ENCODE data around the gene DSN1.

DNA sequence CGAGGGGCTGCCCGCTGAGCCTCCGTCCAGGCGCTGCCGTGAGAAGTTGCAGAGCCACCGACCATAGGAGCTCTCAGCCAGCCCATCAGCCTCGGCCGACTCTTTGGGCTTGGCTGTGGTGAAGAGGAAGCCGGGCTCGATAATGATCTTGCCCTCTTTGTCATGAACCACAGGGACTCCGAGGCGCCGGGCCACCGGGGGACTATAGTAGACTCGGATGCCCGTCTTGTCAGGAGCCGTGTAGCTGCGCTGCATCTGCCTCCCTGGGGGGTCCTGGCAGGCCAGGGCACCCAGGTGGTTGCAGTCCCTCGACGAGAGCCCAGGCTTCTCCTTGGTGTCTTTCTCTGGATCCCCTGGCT lies 20.5 kb upstream of the DSN1 start:
- TF ChIP-seq, protein P1, sequence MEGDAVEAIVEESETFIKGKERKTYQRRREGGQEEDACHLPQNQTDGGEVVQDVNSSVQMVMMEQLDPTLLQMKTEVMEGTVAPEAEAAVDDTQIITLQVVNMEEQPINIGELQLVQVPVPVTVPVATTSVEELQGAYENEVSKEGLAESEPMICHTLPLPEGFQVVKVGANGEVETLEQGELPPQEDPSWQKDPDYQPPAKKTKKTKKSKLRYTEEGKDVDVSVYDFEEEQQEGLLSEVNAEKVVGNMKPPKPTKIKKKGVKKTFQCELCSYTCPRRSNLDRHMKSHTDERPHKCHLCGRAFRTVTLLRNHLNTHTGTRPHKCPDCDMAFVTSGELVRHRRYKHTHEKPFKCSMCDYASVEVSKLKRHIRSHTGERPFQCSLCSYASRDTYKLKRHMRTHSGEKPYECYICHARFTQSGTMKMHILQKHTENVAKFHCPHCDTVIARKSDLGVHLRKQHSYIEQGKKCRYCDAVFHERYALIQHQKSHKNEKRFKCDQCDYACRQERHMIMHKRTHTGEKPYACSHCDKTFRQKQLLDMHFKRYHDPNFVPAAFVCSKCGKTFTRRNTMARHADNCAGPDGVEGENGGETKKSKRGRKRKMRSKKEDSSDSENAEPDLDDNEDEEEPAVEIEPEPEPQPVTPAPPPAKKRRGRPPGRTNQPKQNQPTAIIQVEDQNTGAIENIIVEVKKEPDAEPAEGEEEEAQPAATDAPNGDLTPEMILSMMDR (IDR thresholded peaks at IDR 0.05; ENCODE audit: low read depth, low read length, poor library complexity, severe bottlenecking) = no peak
- no peak for TF ChIP-seq EZH2phosphoT487 (IDR thresholded peaks at IDR 0.05; ENCODE audit: borderline replicate concordance, low read length)

All from DOHH2 (cell line).